ENCODE data around the gene HOOK1. TPM values are rescaled to one million over a fixed set of nuclear protein-coding genes. Genes with fewer than 3 reads are reported as not detected.
"Not testable (repeated sequence)": the region's sequence is repeated elsewhere in the genome, so short reads cannot be mapped to it uniquely, and the experiment has no call there.

Gene HOOK1
- polyA plus RNA-seq, 1 of the 3 experiments (the other 2 are of a cell fraction) = 0.35 TPM

GRCh38 chr1:59914791-59915286 is 100.1 kb downstream of the HOOK1 start:
- H3K36me3 ChIP-seq (replicated peaks in 1 of 2; ENCODE audit: control insufficient read depth in 1 of 2, insufficient read depth in 2 of 2, low read length in 1 of 2); H3F3A ChIP-seq (replicated peaks; ENCODE audit: insufficient read depth); H3K4me1 ChIP-seq (ENCODE audit: control insufficient read depth in 1 of 2, insufficient read depth in 2 of 2, low read depth in 1 of 2, low read length in 1 of 2); DNase-seq; H3K27me3 ChIP-seq (ENCODE audit: insufficient read depth); H3K4me3 ChIP-seq (ENCODE audit: low read depth in 2 of 2, low read length in 1 of 2); H3K4me2 ChIP-seq; CTCF ChIA-PET; H3K9ac ChIP-seq; H2AFZ ChIP-seq (ENCODE audit: low read depth); POLR2A ChIA-PET; H3K9me3 ChIP-seq; H4K20me1 ChIP-seq (ENCODE audit: insufficient read depth); H3K27ac ChIP-seq (ENCODE audit: low read depth in 2 of 2, low read length in 1 of 2); H3K9me2 ChIP-seq; H3K79me2 ChIP-seq (ENCODE audit: insufficient read depth): not testable (repeated sequence)
- WGBS (ENCODE audit: low lambda C conversion rate) = 81% methylated on average over 7 of the region's 7 CpGs

- ChIA-PET CTCF (interaction anchor here (3.0 kb wide), 1 partner anchor 32 kb away, joined by 13 read pairs; no protein-coding TSS in a partner anchor), POLR2A (no interaction called here)
- Histone ChIP-seq H3K79me2 (ENCODE audit: insufficient read depth) (no peaks in the 10 kb centered on the region), H4K20me1 (ENCODE audit: insufficient read depth) (no peaks in the 10 kb centered on the region), H2AFZ (ENCODE audit: low read depth) (no peak overlapping the region), H3K36me3 (replicated peaks in 1 of 2; ENCODE audit: control insufficient read depth in 1 of 2, insufficient read depth in 2 of 2, low read length in 1 of 2) (no peaks in the 10 kb centered on the region), H3K27me3 (ENCODE audit: insufficient read depth) (no peaks in the 10 kb centered on the region), H3K4me3 (ENCODE audit: low read depth in 2 of 2, low read length in 1 of 2) (no peak overlapping the region), H3K4me1 (ENCODE audit: control insufficient read depth in 1 of 2, insufficient read depth in 2 of 2, low read depth in 1 of 2, low read length in 1 of 2) (no peaks in the 10 kb centered on the region), H3K4me2 (no peak overlapping the region), H3K9me2 (no peaks in the 10 kb centered on the region), H3K27ac (ENCODE audit: low read depth in 2 of 2, low read length in 1 of 2) (no peak overlapping the region), H3K9ac (no peak overlapping the region), H3F3A (replicated peaks; ENCODE audit: insufficient read depth) (no peaks in the 10 kb centered on the region), H3K9me3 (no peaks in the 10 kb centered on the region)
- no peak for DNase-seq
- TF ChIP-seq SMC3 (IDR thresholded peaks at IDR 0.05; ENCODE audit: low read depth, low read length) = no peak
- TF ChIP-seq GATA2 (CRISPR knock-in tag; IDR thresholded peaks at IDR 0.05) = no peak
- no peak for TF ChIP-seq RXRA (IDR thresholded peaks at IDR 0.05; ENCODE audit: borderline replicate concordance, low read depth)
- TF ChIP-seq NRF1 (IDR thresholded peaks at IDR 0.05; ENCODE audit: low read depth, low read length) = no peak
- TF ChIP-seq, protein P1, sequence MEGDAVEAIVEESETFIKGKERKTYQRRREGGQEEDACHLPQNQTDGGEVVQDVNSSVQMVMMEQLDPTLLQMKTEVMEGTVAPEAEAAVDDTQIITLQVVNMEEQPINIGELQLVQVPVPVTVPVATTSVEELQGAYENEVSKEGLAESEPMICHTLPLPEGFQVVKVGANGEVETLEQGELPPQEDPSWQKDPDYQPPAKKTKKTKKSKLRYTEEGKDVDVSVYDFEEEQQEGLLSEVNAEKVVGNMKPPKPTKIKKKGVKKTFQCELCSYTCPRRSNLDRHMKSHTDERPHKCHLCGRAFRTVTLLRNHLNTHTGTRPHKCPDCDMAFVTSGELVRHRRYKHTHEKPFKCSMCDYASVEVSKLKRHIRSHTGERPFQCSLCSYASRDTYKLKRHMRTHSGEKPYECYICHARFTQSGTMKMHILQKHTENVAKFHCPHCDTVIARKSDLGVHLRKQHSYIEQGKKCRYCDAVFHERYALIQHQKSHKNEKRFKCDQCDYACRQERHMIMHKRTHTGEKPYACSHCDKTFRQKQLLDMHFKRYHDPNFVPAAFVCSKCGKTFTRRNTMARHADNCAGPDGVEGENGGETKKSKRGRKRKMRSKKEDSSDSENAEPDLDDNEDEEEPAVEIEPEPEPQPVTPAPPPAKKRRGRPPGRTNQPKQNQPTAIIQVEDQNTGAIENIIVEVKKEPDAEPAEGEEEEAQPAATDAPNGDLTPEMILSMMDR (IDR thresholded peaks at IDR 0.05) = no peak
- no peak for TF ChIP-seq CHD2 (IDR thresholded peaks at IDR 0.05; ENCODE audit: low read length, partially characterized antibody)
- WGBS (ENCODE audit: low lambda C conversion rate) = 55% methylated on average over 1 of the region's 1 CpG
Measured at GRCh38 chr1:59915516-59915915, 100.8 kb downstream of the HOOK1 start.

DNA sequence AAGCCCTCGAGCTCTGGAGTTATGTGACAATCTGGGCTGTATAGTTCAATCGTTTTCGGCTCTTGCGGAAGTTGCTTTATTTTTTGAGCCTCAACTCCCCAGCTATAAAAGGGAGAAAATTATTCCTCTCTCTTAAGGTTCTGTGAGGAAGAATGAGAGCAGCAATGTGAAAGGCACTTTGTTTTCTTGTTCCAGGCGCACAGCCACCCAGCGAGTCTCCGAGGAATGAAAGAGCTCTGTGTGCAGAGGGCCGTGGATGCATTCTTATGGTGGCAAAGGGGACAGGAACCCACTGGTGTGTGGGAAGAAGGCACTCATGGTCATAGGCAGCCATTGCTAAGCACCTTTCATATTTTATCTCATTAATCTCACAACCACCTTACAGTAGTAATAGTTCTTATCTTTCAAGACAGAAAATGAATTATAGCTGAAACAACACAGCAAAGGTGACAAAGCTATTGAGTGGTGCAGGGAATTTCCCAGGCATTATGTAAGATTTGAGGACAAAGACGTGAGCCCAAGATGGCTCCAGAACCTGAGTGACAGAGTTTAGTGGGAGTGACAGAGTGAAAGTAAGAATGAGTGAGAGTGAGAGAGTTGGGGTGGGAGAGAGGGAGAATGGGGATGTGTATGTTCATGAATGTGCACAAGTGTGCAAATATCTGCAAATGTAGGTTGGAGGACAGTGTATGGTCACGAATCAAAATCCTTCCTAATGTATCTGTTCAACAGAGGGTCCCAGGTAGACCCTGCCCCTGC is 102.5 kb downstream of the HOOK1 start:
- Histone ChIP-seq H3K4me1 (ENCODE audit: control insufficient read depth in 1 of 2, insufficient read depth in 2 of 2, low read depth in 1 of 2, low read length in 1 of 2) (no peaks in the 10 kb centered on the region), H3K4me3 (ENCODE audit: low read depth in 2 of 2, low read length in 1 of 2) (no peak overlapping the region), H3K4me2 (no peak overlapping the region), H3K27ac (ENCODE audit: low read depth in 2 of 2, low read length in 1 of 2) (no peak overlapping the region), H4K20me1 (ENCODE audit: insufficient read depth) (no peaks in the 10 kb centered on the region), H3K27me3 (ENCODE audit: insufficient read depth) (no peaks in the 10 kb centered on the region), H3K9ac (no peak overlapping the region), H3F3A (replicated peaks; ENCODE audit: insufficient read depth) (no peaks in the 10 kb centered on the region), H2AFZ (ENCODE audit: low read depth) (no peak overlapping the region), H3K79me2 (ENCODE audit: insufficient read depth) (no peaks in the 10 kb centered on the region), H3K9me3 (no peaks in the 10 kb centered on the region), H3K9me2 (no peaks in the 10 kb centered on the region), H3K36me3 (replicated peaks in 1 of 2; ENCODE audit: control insufficient read depth in 1 of 2, insufficient read depth in 2 of 2, low read length in 1 of 2) (no peaks in the 10 kb centered on the region)
- ChIA-PET CTCF (interaction anchor here (0.7 to 3.0 kb wide), 4 partner anchors 10 to 30 kb away, joined by 3 to 13 read pairs (median 4); no protein-coding TSS in a partner anchor), POLR2A (no interaction called here)
- no peak for DNase-seq
- TF ChIP-seq FOXJ3 (CRISPR knock-in tag; IDR thresholded peaks at IDR 0.05) (no peak), TAF1 (IDR thresholded peaks at IDR 0.05; ENCODE audit: borderline replicate concordance, low read depth, low read length) (no peak), FOSL2 (IDR thresholded peaks at IDR 0.05; ENCODE audit: borderline replicate concordance, low read depth) (no peak), RXRA (IDR thresholded peaks at IDR 0.05; ENCODE audit: borderline replicate concordance, low read depth) (no peak), JUND (IDR thresholded peaks at IDR 0.05) (no peak), RAD21 (IDR thresholded peaks at IDR 0.05; ENCODE audit: low read length) (no peak), POLR2AphosphoS5 (IDR thresholded peaks at IDR 0.05; ENCODE audit: low read depth, low read length) (no peak), SIN3A (IDR thresholded peaks at IDR 0.05; ENCODE audit: borderline replicate concordance, low read depth, low read length) (no peak)
- TF ChIP-seq, protein P2, sequence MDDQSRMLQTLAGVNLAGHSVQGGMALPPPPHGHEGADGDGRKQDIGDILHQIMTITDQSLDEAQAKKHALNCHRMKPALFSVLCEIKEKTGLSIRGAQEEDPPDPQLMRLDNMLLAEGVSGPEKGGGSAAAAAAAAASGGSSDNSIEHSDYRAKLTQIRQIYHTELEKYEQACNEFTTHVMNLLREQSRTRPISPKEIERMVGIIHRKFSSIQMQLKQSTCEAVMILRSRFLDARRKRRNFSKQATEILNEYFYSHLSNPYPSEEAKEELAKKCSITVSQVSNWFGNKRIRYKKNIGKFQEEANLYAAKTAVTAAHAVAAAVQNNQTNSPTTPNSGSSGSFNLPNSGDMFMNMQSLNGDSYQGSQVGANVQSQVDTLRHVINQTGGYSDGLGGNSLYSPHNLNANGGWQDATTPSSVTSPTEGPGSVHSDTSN (IDR thresholded peaks at IDR 0.05) = no peak
- 67% methylated on average over 10 of the region's 10 CpGs for WGBS (ENCODE audit: low lambda C conversion rate)

Data from SK-N-SH (cell line).